Cerebellar nuclear complex (tissue), 1 donor: ENCODE data around the gene TNFAIP8.

Experiments used
- DNase-seq, 2 experiments: peaks; one replicate each; lab custom pipeline; 2025; lab: John Stamatoyannopoulos, UW

TNFAIP8 gene

DNA sequence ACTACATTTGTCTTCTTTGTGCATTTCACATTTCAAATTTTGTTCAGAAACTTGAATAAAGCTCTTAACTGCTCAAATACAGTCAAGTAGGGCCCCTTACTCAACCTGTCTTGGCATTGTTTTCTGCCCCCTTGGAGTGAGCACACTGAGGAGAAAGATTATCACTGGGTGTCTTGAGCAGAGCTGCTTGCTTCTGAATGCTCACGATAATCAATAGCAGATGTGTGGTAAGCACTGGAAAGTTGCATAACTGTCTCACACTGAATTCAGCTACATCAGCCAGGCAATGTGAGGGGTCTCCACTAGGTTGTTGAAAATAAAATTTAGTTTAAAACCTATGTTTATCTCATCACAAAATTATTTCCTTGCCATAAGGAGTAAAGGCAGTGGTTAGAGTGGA lies 7.8 kb upstream of the TNFAIP8 start:
- DNase-seq = no peak

GRCh38 chr5:119353213-119353612 lies 2.6 kb upstream of the TNFAIP8 start:
- DNase-seq = no peak

- no peak for DNase-seq
Observed at GRCh38 chr5:119353686-119354366, 2.0 kb upstream of the TNFAIP8 start.

DNA sequence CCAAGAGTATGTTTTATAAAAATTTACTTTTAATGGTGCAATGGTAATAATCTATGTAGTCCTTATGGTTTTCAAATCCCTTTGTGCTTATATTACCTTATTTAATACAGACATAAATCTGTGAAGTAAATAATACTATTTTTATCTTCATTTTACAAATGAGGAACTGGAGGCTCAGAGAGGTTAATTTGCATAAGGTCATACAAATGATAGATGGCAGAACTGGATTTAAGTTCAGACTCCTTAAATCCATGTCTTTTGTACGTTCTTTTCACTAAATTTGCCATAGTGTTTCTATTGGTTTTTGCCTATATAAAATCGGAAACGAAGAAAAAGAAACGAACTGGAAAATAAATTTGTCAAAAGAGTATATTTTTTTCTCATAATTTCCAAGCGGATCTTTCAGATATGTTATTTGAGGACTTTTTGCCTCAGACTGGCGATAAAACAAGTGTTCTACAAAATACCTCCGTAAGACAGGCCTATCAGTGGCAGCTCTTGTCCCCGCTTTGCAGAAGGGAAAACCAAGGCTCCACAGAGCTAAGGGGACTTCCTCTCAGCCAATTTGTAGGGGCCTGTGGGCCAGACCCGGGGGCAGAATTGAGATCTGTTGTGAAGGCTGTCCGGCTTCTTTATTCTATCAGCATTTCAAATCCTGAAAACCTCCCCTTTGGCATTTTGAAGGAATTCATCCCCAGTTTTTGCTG lies 1.1 kb upstream of the TNFAIP8 start:
- DNase-seq = no peak

DNA sequence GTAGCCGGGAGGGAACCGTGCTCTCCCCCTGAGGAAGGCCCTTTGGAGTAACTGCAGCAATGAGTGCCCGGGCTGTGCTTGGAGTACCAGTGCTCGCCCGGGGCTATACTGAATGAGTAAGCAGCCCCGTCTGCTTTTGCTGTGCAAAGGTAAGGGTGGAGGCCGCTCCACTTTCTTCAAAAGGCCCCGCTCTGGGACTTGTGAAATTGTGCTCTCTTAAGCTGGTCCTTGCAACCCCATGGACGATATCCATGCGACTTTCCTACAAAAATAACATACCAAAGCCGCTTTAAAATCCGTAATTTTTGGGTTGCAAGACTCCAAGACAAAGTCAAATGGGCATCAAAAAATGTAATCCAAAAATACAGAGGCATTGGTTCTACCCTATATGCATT lies 578 bp upstream of the TNFAIP8 start:
- no peak for DNase-seq

- no peak for DNase-seq
Observed at GRCh38 chr5:119356612-119357188, 881 bp downstream of the TNFAIP8 start.

DNA sequence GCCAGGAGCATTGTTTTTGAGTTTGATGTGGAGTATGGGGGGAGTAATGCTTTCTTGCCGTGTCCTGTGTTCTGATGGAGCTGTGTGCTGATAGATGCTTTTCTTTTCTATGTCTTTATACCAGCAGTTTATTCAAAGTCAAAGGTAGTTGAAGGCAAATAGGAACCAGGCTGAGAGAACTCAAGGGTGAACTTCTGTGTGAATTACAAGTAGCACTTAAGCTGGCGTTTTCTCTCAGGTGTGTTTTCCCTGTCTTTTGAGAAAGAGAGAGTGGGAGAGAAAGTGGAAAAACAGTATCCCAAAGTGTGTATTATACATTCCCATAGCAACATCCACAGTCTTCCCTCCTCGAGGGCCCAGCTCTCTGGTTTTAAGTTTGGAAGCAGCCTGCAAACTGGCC lies 1.5 kb downstream of the TNFAIP8 start:
- DNase-seq = no peak

- DNase-seq = no peak
Observed at GRCh38 chr5:119357808-119358529, 2.1 kb downstream of the TNFAIP8 start.

DNA sequence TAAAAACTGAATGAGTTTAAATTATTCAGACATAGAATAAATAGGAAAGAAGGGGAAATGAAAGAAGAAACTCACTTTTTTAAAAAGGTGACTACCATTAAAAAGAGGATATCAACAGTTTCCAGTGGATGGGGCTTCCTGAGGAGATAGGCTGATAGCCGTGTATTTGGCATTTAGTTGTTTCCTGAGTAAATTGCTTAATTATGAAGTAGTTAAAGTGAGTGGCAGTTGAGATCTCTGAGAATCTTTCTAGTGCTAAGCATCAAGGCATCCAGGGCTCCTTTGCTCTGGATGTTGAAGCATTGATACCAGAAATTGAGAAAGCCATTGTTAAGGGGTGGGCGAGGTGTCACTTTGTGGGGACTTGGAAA lies 2.7 kb downstream of the TNFAIP8 start:
- DNase-seq = no peak

- DNase-seq = no peak
Observed at GRCh38 chr5:119358901-119359603, 3.2 kb downstream of the TNFAIP8 start.

GRCh38 chr5:119359737-119360413 lies 4.1 kb downstream of the TNFAIP8 start:
- DNase-seq = no peak

- DNase-seq = no peak
Observed at GRCh38 chr5:119360905-119361593, 5.2 kb downstream of the TNFAIP8 start.

DNA sequence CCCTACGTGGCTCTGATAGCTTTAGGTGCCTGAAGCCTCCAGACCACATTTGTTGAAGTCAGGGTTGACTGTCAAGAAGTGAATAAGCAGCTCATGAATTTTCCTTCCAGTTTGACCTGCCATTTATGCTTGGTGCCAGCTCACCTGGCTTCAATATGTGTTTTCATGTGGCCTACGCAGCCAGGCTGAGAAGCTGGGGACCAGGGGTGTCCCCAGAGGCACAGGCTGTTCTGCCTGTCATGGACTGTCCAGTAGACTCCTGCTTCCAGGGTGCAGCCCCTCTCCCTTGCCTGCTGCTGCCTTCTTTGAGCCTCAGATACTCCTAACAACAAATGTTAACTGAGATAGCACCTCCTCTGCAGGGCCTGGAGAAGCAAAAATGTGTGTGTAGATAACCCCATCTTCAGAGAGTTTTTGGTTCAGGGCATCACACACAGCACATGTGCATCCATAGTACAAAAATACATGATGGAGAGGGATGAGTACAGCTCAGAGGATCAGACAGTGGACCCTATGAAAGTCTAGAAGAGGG lies 5.8 kb downstream of the TNFAIP8 start:
- DNase-seq = no peak

GRCh38 chr5:119362714-119363113 lies 6.9 kb downstream of the TNFAIP8 start:
- no peak for DNase-seq

DNA sequence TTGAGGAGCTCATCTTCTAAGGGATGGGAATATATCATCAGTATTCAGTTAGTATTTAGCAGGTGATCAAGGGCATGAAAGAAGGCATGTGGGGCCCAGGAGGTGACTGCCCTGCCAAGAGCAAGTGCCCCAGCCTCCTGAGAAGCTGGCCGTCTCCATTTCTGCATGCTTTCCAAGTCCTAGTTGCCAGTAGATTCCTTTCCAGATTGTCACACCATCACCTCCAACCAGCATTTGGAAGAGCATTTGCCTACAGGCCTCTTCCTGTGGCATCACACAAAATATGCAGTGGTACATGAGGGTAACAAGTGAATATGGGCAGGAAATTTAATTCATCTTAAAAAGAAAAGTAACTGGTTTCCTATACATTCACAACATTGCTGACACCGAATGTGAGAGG lies 7.5 kb downstream of the TNFAIP8 start:
- DNase-seq = no peak

DNA sequence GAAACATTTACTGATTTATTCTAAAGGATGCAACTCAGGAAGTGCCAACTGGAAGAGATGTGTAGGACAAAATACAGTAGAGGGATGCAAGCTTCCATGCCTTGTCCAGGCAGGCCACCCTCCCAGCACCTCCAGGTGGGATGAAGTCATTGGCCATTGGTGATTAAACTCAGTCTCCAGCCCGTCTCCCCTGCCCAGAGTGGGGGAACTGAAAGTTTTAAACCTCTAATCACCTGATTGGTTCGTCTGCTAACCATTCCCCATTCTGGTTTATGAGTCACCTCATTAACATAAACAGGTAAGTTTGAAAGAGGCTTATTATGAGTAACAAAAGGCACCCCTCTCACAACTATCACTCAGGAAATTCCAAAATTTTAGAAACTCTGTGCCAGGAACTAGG lies 8.1 kb downstream of the TNFAIP8 start:
- no peak for DNase-seq

DNA sequence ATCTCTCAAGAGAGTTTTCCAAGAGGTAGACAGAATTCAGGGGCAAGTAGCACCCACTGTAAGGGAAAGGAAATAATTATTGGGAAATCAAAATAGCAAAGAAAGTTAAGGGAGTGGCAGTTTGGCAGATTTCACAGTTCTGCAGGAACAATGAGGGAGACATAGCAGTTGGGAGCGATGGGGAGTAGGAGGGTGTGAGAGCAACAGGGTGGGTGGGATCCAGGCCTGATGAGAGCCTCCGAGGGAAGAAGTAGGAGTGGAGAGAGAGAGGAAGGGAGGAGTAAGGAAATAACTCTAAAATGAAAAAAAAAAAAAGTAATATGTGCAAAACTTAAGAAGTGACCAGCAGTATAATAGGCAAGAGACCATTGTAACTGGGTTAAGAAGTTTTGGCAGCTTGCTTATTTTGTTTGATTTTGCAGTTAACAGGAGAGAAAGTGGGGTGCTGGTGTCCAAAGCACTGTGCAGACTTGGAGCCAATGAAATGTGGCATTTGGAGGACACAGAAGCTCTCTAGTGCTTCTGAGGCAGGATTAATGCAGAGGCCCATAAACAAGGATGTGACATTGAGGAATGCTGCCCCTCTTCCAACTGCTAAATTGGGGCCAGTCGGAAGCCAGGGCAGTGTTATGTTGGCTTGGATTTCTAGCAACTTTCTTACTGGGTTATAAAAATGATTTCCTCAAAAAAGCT lies 10.2 kb downstream of the TNFAIP8 start:
- no peak for DNase-seq

DNA sequence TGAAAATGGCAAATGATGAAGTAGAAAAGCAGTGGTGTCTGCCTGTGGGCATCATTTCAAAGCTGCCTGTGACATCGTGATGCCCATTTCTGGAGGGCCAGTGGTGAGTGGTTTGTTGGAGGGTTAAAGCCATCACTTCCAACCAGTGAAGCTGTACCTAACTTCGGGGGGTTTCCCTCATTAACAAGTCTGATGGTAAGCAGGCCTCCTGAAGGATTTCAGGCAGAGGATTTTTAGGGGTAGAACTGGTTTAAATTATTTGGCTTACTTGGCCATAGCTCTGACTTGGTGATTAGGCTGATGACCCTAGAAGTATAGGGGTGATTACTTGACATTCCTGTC lies 10.7 kb downstream of the TNFAIP8 start:
- no peak for DNase-seq

- DNase-seq = no peak
Observed at GRCh38 chr5:119367502-119368237, 11.9 kb downstream of the TNFAIP8 start.

GRCh38 chr5:119368238-119368630 lies 12.4 kb downstream of the TNFAIP8 start:
- no peak for DNase-seq
